ENCODE data around the gene FHIT. TPM values are rescaled to one million over a fixed set of nuclear protein-coding genes. Genes with fewer than 3 reads are reported as not detected.

Gene FHIT
- total RNA-seq, 1 donor from 2014 or later, result 26.0 TPM

GRCh38 chr3:60217156-60217911 is 1033.9 kb downstream of the FHIT start:
- DNase-seq (ENCODE audit: low spot score), result no peak

GRCh38 chr3:60216462-60217075 is 1034.7 kb downstream of the FHIT start:
- no peak for DNase-seq (ENCODE audit: low spot score)

- DNase-seq (ENCODE audit: low spot score), result no peak
Observed at GRCh38 chr3:60215946-60216345, 1035.3 kb downstream of the FHIT start.

- DNase-seq (ENCODE audit: low spot score), result no peak
Observed at GRCh38 chr3:60207905-60208304, 1043.3 kb downstream of the FHIT start.

- no peak for DNase-seq (ENCODE audit: low spot score)
Observed at GRCh38 chr3:60206206-60206605, 1045.0 kb downstream of the FHIT start.

GRCh38 chr3:60202052-60202726 is 1049.1 kb downstream of the FHIT start:
- DNase-seq (ENCODE audit: low spot score), result no peak

- DNase-seq (ENCODE audit: low spot score), result no peak
Observed at GRCh38 chr3:60199306-60199705, 1051.9 kb downstream of the FHIT start.

- no peak for DNase-seq (ENCODE audit: low spot score)
Observed at GRCh38 chr3:60198179-60198720, 1053.0 kb downstream of the FHIT start.

GRCh38 chr3:60192297-60193114 is 1058.7 kb downstream of the FHIT start:
- no peak for DNase-seq (ENCODE audit: low spot score)

- DNase-seq (ENCODE audit: low spot score), result no peak
Observed at GRCh38 chr3:60190073-60190472, 1061.2 kb downstream of the FHIT start.

GRCh38 chr3:60189304-60189703 is 1061.9 kb downstream of the FHIT start:
- DNase-seq (ENCODE audit: low spot score), result no peak

GRCh38 chr3:60188803-60189202 is 1062.4 kb downstream of the FHIT start:
- no peak for DNase-seq (ENCODE audit: low spot score)

- no peak for DNase-seq (ENCODE audit: low spot score)
Observed at GRCh38 chr3:60187343-60187742, 1063.9 kb downstream of the FHIT start.

- DNase-seq (ENCODE audit: low spot score), result no peak
Observed at GRCh38 chr3:60186359-60186758, 1064.9 kb downstream of the FHIT start.

GRCh38 chr3:60185161-60185560 is 1066.1 kb downstream of the FHIT start:
- DNase-seq (ENCODE audit: low spot score), result no peak

- no peak for DNase-seq (ENCODE audit: low spot score)
Observed at GRCh38 chr3:60182697-60183096, 1068.6 kb downstream of the FHIT start.

- DNase-seq (ENCODE audit: low spot score), result no peak
Observed at GRCh38 chr3:60178931-60179653, 1072.2 kb downstream of the FHIT start.

GRCh38 chr3:60177726-60178125 is 1073.5 kb downstream of the FHIT start:
- no peak for DNase-seq (ENCODE audit: low spot score)

- DNase-seq (ENCODE audit: low spot score), result no peak
Observed at GRCh38 chr3:60176614-60177013, 1074.6 kb downstream of the FHIT start.

- DNase-seq (ENCODE audit: low spot score), result no peak
Observed at GRCh38 chr3:60175680-60176079, 1075.6 kb downstream of the FHIT start.

- no peak for DNase-seq (ENCODE audit: low spot score)
Observed at GRCh38 chr3:60169755-60170154, 1081.5 kb downstream of the FHIT start.

Measured in ureter (tissue), 1 donor.